SU-DHL-6 (cell line): Measurements from ENCODE around the gene PIGT.

Source experiments
- H2AFZ ChIP-seq: fragments of 200-600 bp; sonication (generic); 2 replicates; pipeline ENCODE4 v1.6.1; 2014; ENCODE audit warnings: low read depth, mild to moderate bottlenecking, moderate library complexity, mixed read lengths, antibody characterized with exemption, low read length; ENCODE audit not compliant: severe bottlenecking
- H3F3A ChIP-seq: fragments of 200-600 bp; shearing (Covaris generic); 2 replicates; pipeline ENCODE4 v1.6.0; 2016; ENCODE audit warnings: antibody characterized with exemption, mild to moderate bottlenecking; ENCODE audit not compliant: insufficient read depth
- H3K27ac ChIP-seq: fragments of 200-600 bp; sonication (generic); 2 replicates; pipeline ENCODE4 v1.5.1; 2016; ENCODE audit warnings: low read depth, mild to moderate bottlenecking, low read length, moderate library complexity, mixed read lengths
- H3K27me3 ChIP-seq: fragments of 200-600 bp; sonication (generic), shearing (Covaris generic); 2 replicates; pipeline ENCODE4 v1.6.0; 2014; ENCODE audit warnings: mild to moderate bottlenecking, low read length
- H3K36me3 ChIP-seq: fragments of 200-600 bp; sonication (generic); 2 replicates; pipeline ENCODE4 v1.6.1; 2014; ENCODE audit warnings: mild to moderate bottlenecking, low read length, mixed read lengths
- H3K4me2 ChIP-seq: fragments of 300-600, 200-600 bp; shearing (Covaris generic), sonication (generic); 2 replicates; pipeline ENCODE4 v1.6.0; 2014; ENCODE audit warnings: low read length, low read depth, mild to moderate bottlenecking; ENCODE audit not compliant: poor library complexity, severe bottlenecking
- H3K4me3 ChIP-seq: fragments of 200-600 bp; sonication (generic); 2 replicates; pipeline ENCODE4 v1.5.1; 2014; ENCODE audit warnings: antibody characterized with exemption, low read length, mild to moderate bottlenecking, mixed read lengths; ENCODE audit not compliant: insufficient read depth, poor library complexity, severe bottlenecking
- H3K79me2 ChIP-seq: fragments of 200-600 bp; sonication (generic); 2 replicates; pipeline ENCODE4 v1.6.1; 2014; ENCODE audit warnings: mild to moderate bottlenecking, low read length, moderate library complexity; ENCODE audit not compliant: insufficient read depth
- H3K9ac ChIP-seq: fragments of 200-600 bp; sonication (generic); 2 replicates; pipeline ENCODE4 v1.7.0; 2014; ENCODE audit warnings: mild to moderate bottlenecking, low read length
- H3K9me2 ChIP-seq: fragments of 200-600 bp; sonication (generic); replicated peaks from 2 replicates; pipeline ENCODE4 v1.6.1; 2014; ENCODE audit warnings: low read length; ENCODE audit not compliant: insufficient read depth
- H3K9me3 ChIP-seq: fragments of 200-600 bp; sonication (generic); 2 replicates; pipeline ENCODE4 v1.6.1; 2014; ENCODE audit warnings: low read length, mixed read lengths; ENCODE audit not compliant: insufficient read depth
- H4K20me1 ChIP-seq: fragments of 200-600 bp; sonication (generic); 2 replicates; pipeline ENCODE4 v1.6.1; 2014; ENCODE audit warnings: low read depth, mild to moderate bottlenecking, antibody characterized with exemption, low read length, moderate library complexity, mixed read lengths
- EZH2phosphoT487 ChIP-seq: fragments of 200-600 bp; sonication (generic), shearing (Covaris generic); conservative IDR thresholded peaks from 2 replicates; pipeline ENCODE4 v1.6.1; 2018; ENCODE audit warnings: mild to moderate bottlenecking, antibody characterized with exemption, low read length, moderate library complexity, mixed read lengths
- TF ChIP-seq, protein P1 (sequence below): fragments of 200-600 bp; sonication (generic); IDR thresholded peaks from one replicate; pipeline ENCODE4 v1.5.1; 2017; ENCODE audit warnings: antibody characterized with exemption, mild to moderate bottlenecking, low read length, moderate library complexity; ENCODE audit not compliant: insufficient read depth, poor library complexity, severe bottlenecking

Gene PIGT

DNA sequence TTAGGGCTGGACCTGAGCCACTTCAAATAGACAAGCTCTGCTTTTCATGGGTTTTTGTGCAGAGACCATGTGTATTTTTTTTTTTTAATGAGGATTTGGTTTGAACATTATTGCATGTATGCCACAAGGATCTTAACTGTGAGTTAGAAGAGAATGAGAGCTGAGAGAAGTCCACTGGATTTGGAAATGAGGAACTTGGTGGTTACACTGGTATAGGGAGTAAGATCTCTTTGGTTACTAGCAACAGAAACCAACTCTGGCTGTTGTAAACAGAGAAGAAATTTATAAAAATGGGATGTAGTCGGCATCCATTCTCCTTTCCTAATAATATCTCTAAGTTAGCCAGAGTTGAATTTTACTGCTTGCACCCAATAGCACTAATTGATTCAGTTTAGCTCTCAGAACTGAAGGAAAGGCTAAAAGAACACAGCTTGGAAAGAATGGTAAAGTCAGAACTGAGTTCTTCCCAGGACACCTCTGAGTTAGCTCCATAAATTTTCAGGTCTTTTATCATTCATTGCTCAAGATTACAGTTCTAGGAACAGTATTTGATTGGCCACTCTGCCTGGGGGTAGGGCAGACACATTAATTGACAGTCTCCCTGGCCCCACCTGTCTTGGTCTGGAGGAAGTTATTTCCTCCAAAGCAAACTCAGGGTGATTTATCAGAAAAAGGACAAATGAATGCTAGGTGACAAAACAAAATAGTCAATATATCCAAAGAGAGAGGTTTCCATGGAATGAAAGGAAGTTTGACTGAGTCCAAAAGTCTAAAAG is 49.7 kb downstream of the PIGT start:
- H3K9me2 ChIP-seq = no peaks in the 10 kb centered on the region
- no peak overlapping the region for H2AFZ ChIP-seq
- no peak overlapping the region for H3K27ac ChIP-seq
- H3K9ac ChIP-seq = no peak overlapping the region
- H3K27me3 ChIP-seq = no peaks in the 10 kb centered on the region
- TF ChIP-seq EZH2phosphoT487 = no peak
- TF ChIP-seq, protein P1, sequence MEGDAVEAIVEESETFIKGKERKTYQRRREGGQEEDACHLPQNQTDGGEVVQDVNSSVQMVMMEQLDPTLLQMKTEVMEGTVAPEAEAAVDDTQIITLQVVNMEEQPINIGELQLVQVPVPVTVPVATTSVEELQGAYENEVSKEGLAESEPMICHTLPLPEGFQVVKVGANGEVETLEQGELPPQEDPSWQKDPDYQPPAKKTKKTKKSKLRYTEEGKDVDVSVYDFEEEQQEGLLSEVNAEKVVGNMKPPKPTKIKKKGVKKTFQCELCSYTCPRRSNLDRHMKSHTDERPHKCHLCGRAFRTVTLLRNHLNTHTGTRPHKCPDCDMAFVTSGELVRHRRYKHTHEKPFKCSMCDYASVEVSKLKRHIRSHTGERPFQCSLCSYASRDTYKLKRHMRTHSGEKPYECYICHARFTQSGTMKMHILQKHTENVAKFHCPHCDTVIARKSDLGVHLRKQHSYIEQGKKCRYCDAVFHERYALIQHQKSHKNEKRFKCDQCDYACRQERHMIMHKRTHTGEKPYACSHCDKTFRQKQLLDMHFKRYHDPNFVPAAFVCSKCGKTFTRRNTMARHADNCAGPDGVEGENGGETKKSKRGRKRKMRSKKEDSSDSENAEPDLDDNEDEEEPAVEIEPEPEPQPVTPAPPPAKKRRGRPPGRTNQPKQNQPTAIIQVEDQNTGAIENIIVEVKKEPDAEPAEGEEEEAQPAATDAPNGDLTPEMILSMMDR = no peak
- H3K79me2 ChIP-seq = no peaks in the 10 kb centered on the region
- H4K20me1 ChIP-seq = no peaks in the 10 kb centered on the region
- H3K36me3 ChIP-seq = no peaks in the 10 kb centered on the region
- no peak overlapping the region for H3K4me3 ChIP-seq
- no peaks in the 10 kb centered on the region for H3K9me3 ChIP-seq
- H3F3A ChIP-seq = no peaks in the 10 kb centered on the region
- H3K4me2 ChIP-seq = no peak overlapping the region

DNA sequence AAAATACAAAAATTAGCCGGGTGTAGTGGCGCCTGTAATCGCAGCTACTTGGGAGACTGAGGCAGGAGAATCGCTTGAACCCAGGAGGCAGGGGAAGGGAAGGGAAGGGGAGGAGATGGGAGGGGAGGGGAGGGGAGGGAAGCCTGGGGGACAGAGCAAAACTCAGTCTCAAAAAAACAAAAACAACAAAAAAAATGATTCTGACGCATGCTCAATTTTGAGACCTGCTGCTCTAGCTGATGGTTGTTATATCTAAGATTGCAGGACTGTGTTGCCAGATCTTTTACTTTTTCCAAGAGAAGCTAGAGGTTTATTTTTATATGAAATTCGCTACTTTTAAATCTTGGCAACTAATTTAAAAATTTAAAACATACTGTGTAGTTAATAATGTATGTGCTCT is 51.2 kb downstream of the PIGT start:
- H3K79me2 ChIP-seq = no peaks in the 10 kb centered on the region
- H3F3A ChIP-seq = no peaks in the 10 kb centered on the region
- no peaks in the 10 kb centered on the region for H3K9me3 ChIP-seq
- no peaks in the 10 kb centered on the region for H3K36me3 ChIP-seq
- H3K9ac ChIP-seq = no peak overlapping the region
- H4K20me1 ChIP-seq = no peaks in the 10 kb centered on the region
- H3K27me3 ChIP-seq = no peaks in the 10 kb centered on the region
- no peak overlapping the region for H3K4me3 ChIP-seq
- no peak overlapping the region for H3K27ac ChIP-seq
- TF ChIP-seq, protein P1 = no peak
- TF ChIP-seq EZH2phosphoT487 = no peak
- H2AFZ ChIP-seq = no peak overlapping the region
- no peaks in the 10 kb centered on the region for H3K9me2 ChIP-seq
- H3K4me2 ChIP-seq = no peak overlapping the region

DNA sequence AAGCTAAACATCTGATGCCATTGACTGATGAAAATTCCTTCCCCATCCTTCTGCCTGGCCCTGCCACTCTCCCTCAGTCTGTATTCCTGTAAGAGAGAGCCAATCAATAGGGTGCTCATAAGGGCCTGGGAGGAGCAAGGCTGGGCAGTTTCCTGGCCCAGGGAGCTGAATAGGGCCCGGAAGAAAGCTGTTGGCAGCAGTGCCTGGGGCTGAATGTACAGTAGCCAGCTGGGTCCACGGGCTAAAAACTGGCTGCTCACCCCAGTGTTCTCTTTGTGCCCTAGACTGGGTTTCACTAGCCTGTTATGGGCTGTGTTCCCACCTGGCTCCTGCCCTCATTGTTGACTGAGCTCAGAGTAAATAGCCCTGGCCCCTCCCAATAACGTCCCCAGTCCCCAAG is 51.9 kb downstream of the PIGT start:
- no peaks in the 10 kb centered on the region for H3K9me2 ChIP-seq
- no peaks in the 10 kb centered on the region for H3K36me3 ChIP-seq
- TF ChIP-seq EZH2phosphoT487 = no peak
- TF ChIP-seq, protein P1 = no peak
- H3K79me2 ChIP-seq = no peaks in the 10 kb centered on the region
- H3F3A ChIP-seq = no peaks in the 10 kb centered on the region
- H3K4me2 ChIP-seq = no peak overlapping the region
- no peaks in the 10 kb centered on the region for H3K9me3 ChIP-seq
- no peak overlapping the region for H3K4me3 ChIP-seq
- H3K27ac ChIP-seq = no peak overlapping the region
- H2AFZ ChIP-seq = no peak overlapping the region
- no peaks in the 10 kb centered on the region for H3K27me3 ChIP-seq
- H4K20me1 ChIP-seq = no peaks in the 10 kb centered on the region
- no peak overlapping the region for H3K9ac ChIP-seq
